Prostate gland (tissue), 2 donors: ENCODE results near the gene PTPRD. TPM values are rescaled to one million over a fixed set of nuclear protein-coding genes. Genes with fewer than 3 reads are reported as not detected.

Experiments used
- DNase-seq: peaks from one replicate; pipeline ENCODE4 v3.0.0-alpha.2; 2019; ENCODE audit warnings: low spot score
- H3K27ac ChIP-seq, 2 donors: fragments of 200-600 bp; sonication (generic); 2 replicates each; pipeline ENCODE4 v1.5.1; 2017 to 2019
- H3K27me3 ChIP-seq: fragments of 200-600 bp; sonication (generic); replicated peaks from 2 replicates; pipeline ENCODE4 v1.5.1; 2019; ENCODE audit not compliant: insufficient read depth
- H3K36me3 ChIP-seq, 2 donors: fragments of 200-600 bp; sonication (generic); 1 replicate in 1 of 2; 2 replicates in 1 of 2; pipeline versions ENCODE4 v1.5.1 to v1.8.1; 2017 to 2019
- H3K4me1 ChIP-seq: fragments of 200-600 bp; sonication (generic); replicated peaks from 2 replicates; pipeline ENCODE4 v1.5.1; 2019
- H3K4me3 ChIP-seq, 2 donors: fragments of 200-600 bp; sonication (generic); 2 replicates each; pipeline ENCODE4 v1.5.1; 2017 to 2019
- H3K9me3 ChIP-seq: fragments of 200-600 bp; sonication (generic); 2 replicates; pipeline ENCODE4 v1.5.1; 2017
- POLR2A ChIP-seq: fragments of 450-650 bp; IDR thresholded peaks from one replicate; pipeline ENCODE4 v1.6.1; 2016; ENCODE audit warnings: antibody characterized with exemption, mild to moderate bottlenecking
- POLR2AphosphoS5 ChIP-seq: sonication (generic); formaldehyde crosslinking; IDR thresholded peaks from one replicate; pipeline ENCODE4 v1.6.1; 2017; ENCODE audit warnings: antibody characterized with exemption
- WGBS: methylation state at CpG from one replicate; pipeline ENCODE4 v1.1.5; 2018; 5-methylcytosine and 5-hydroxymethylcytosine counted together
- intact Hi-C: fragments of 100-400 bp; cut with DNase I; formaldehyde crosslinking; loops from one replicate; pipeline ENCODE4 v1.14.2; 2022
- total RNA-seq, 2 donors: library from RNA; depleted of rRNA; stranded (reverse); fragments of >200 nt; gene quantifications; one replicate each; pipeline ENCODE4 v1.1.0, GENCODE V29; 2016
- TF ChIP-seq, protein P1 (sequence below), 4 experiments: fragments of 200-600 bp in 2 of 4; fragments of 450-650 bp in 2 of 4; sonication (generic) in 2 of 4; IDR thresholded peaks; 1 replicate in 3 of 4; 2 replicates in 1 of 4; pipeline ENCODE4 v1.5.1; 2016 to 2019; ENCODE audit warnings: antibody characterized with exemption in 4 of 4, mild to moderate bottlenecking in 2 of 4, moderate library complexity in 2 of 4

PTPRD gene
- total RNA-seq, 2 donors from 2014 or later = 5.8 to 23.1 TPM

GRCh38 chr9:9951556-9952160 is 661.1 kb downstream of the PTPRD start:
- intact Hi-C loops = no loop called here
- Histone ChIP-seq H3K4me1 (no peaks in the 10 kb centered on the region), H3K36me3 (no peaks in the 10 kb centered on the region), H3K27me3 (no peaks in the 10 kb centered on the region), H3K9me3 (no peaks in the 10 kb centered on the region), H3K4me3 (no peak overlapping the region), H3K27ac (no peak overlapping the region)
- WGBS = 60% methylated on average over 3 of the region's 3 CpGs
- TF ChIP-seq POLR2AphosphoS5 = no peak
- DNase-seq = no peak

GRCh38 chr9:9950813-9951212 is 662.0 kb downstream of the PTPRD start:
- 96% methylated on average over 1 of the region's 1 CpG for WGBS
- no peaks in the 10 kb centered on the region for H3K36me3 ChIP-seq
- intact Hi-C loops = no loop called here

GRCh38 chr9:9949978-9950377 is 662.8 kb downstream of the PTPRD start:
- Histone ChIP-seq H3K27me3 (no peaks in the 10 kb centered on the region), H3K4me3 (no peak overlapping the region), H3K9me3 (no peaks in the 10 kb centered on the region), H3K27ac (no peak overlapping the region), H3K36me3 (no peaks in the 10 kb centered on the region), H3K4me1 (no peaks in the 10 kb centered on the region)
- DNase-seq = no peak
- 47% methylated on average over 4 of the region's 4 CpGs for WGBS
- no peak for TF ChIP-seq POLR2AphosphoS5
- intact Hi-C loops = no loop called here

More at GRCh38 chr9:9950813-9951212, 662.0 kb downstream of the PTPRD start:
- H3K4me3 ChIP-seq = no peak overlapping the region
- H3K27me3 ChIP-seq = no peaks in the 10 kb centered on the region
- no peak for TF ChIP-seq POLR2A
- TF ChIP-seq POLR2AphosphoS5 = no peak
- TF ChIP-seq, protein P1, sequence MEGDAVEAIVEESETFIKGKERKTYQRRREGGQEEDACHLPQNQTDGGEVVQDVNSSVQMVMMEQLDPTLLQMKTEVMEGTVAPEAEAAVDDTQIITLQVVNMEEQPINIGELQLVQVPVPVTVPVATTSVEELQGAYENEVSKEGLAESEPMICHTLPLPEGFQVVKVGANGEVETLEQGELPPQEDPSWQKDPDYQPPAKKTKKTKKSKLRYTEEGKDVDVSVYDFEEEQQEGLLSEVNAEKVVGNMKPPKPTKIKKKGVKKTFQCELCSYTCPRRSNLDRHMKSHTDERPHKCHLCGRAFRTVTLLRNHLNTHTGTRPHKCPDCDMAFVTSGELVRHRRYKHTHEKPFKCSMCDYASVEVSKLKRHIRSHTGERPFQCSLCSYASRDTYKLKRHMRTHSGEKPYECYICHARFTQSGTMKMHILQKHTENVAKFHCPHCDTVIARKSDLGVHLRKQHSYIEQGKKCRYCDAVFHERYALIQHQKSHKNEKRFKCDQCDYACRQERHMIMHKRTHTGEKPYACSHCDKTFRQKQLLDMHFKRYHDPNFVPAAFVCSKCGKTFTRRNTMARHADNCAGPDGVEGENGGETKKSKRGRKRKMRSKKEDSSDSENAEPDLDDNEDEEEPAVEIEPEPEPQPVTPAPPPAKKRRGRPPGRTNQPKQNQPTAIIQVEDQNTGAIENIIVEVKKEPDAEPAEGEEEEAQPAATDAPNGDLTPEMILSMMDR (IDR thresholded peaks at IDR 0.05) = no peak
- H3K27ac ChIP-seq = no peak overlapping the region
- DNase-seq = no peak
- no peaks in the 10 kb centered on the region for H3K4me1 ChIP-seq
- H3K9me3 ChIP-seq = no peaks in the 10 kb centered on the region

DNA sequence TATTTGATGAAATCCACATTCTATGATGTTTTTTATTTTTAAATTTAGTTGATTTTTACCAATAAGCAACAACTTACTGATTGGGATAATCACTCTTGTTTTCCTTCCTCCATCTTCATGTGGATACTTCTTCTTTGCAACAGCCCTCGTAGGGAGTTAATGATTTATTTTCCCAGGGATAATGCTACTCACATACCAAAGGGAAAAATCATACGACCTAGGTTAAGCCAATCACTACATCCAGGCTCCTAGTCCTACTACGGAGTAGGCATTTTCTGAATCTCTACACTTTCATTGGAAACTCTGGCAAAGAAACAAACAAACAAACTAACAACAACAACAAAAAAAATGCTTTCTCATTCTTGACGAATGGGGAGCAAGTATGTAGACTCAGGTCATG is 663.4 kb downstream of the PTPRD start:
- H3K36me3 ChIP-seq = no peaks in the 10 kb centered on the region
- H3K9me3 ChIP-seq = no peaks in the 10 kb centered on the region
- no peaks in the 10 kb centered on the region for H3K27me3 ChIP-seq
- no peak for TF ChIP-seq POLR2A
- no peak for TF ChIP-seq POLR2AphosphoS5
- TF ChIP-seq, protein P1 (IDR thresholded peaks at IDR 0.05) = no peak
- H3K27ac ChIP-seq = no peak overlapping the region
- H3K4me1 ChIP-seq = no peaks in the 10 kb centered on the region
- WGBS = 64% methylated on average over 4 of the region's 4 CpGs
- intact Hi-C loops = no loop called here
- no peak overlapping the region for H3K4me3 ChIP-seq
- DNase-seq = no peak

DNA sequence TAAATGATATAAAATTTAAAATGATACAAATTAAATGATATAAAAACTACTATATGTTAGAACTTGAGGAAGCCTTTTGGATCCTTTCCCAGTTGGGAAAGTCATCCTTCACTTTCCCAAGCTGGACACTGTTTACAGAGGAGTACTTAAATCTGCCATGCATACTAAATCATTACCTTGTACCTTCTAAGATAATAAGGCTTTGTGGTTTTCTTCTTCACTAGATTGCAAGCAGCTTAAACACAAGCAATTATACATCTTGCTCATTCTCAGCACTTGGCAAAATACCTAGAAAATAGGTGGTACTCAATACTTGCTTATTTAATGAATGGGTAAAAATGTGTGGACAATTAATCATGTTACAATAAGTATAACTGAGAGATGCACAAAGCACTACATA is 666.8 kb downstream of the PTPRD start:
- H3K4me1 ChIP-seq = no peaks in the 10 kb centered on the region
- no peaks in the 10 kb centered on the region for H3K27me3 ChIP-seq
- TF ChIP-seq POLR2A = no peak
- TF ChIP-seq POLR2AphosphoS5 = no peak
- TF ChIP-seq, protein P1 (IDR thresholded peaks at IDR 0.05) = no peak
- H3K36me3 ChIP-seq = no peaks in the 10 kb centered on the region
- H3K9me3 ChIP-seq = no peaks in the 10 kb centered on the region
- no peak overlapping the region for H3K27ac ChIP-seq
- no peak overlapping the region for H3K4me3 ChIP-seq
- no peak for DNase-seq
- intact Hi-C loops = no loop called here

DNA sequence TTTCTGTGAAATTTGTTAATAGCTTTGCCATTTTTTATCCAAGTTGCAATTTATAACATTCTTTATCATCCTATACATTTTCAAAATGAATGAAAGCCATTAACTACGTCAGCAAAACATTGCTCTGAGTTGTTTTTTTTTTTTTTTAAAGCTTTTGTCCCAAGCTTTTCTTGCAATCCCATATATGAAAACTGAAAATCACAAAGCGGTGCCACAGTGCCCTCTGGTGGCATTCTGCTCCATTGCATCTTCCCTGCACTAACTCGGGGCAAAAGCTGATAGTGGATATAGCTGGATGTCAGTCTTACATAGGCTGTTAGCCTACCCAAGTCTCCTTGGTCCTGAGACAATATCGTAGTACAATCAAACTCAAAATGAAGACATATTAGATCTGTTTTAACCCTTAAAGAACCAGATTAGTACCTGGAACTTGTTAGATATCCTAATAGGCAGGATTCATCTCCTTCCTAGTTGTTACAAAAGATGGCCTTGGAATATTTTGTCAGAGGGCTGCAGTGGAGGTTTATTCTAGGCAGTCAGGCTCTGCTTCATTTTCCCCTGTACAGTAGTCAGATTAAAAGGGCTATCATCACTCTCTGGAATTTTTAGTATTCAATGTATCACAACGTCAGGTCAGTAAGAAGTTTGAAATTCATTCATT is 669.9 kb downstream of the PTPRD start:
- Histone ChIP-seq H3K4me1 (no peaks in the 10 kb centered on the region), H3K36me3 (no peaks in the 10 kb centered on the region), H3K27me3 (no peaks in the 10 kb centered on the region), H3K27ac (no peak overlapping the region), H3K4me3 (no peak overlapping the region), H3K9me3 (no peaks in the 10 kb centered on the region)
- 21% methylated on average over 5 of the region's 5 CpGs for WGBS
- intact Hi-C loops = no loop called here
- TF ChIP-seq POLR2A = no peak
- TF ChIP-seq, protein P1 (IDR thresholded peaks at IDR 0.05) = peak; percentile 38 to 73 (median 52)
- no peak for TF ChIP-seq POLR2AphosphoS5
- peak; percentile 7 for DNase-seq
